IMR-90 (cell line): ENCODE measurements around the gene PRSS56.

Experiments used
- BHLHE40 ChIP-seq: fragments of 150-350 bp; IDR thresholded peaks from 2 replicates; pipeline ENCODE4 v1.6.1; 2016; ENCODE audit warnings: mild to moderate bottlenecking, low read depth, low read length
- CEBPB ChIP-seq: IDR thresholded peaks from 2 replicates; pipeline ENCODE4 v1.6.1; 2012; ENCODE audit warnings: low read depth, low read length, improper control_type of control experiment
- CHD1 ChIP-seq: IDR thresholded peaks from 2 replicates; pipeline ENCODE4 v1.6.1; 2012; ENCODE audit warnings: low read depth, low read length, improper control_type of control experiment
- CTCF ChIP-seq: conservative IDR thresholded peaks from 2 replicates; pipeline ENCODE4 v1.5.1; 2012; ENCODE audit warnings: mild to moderate bottlenecking, low read depth, low read length, improper control_type of control experiment
- ELK1 ChIP-seq: fragments of 150-350 bp; IDR thresholded peaks from 2 replicates; pipeline ENCODE4 v1.6.1; 2016; ENCODE audit warnings: low read depth, mild to moderate bottlenecking, low read length, moderate library complexity, borderline replicate concordance
- MAFK ChIP-seq: IDR thresholded peaks from 2 replicates; pipeline ENCODE4 v1.6.1; 2012; ENCODE audit warnings: low read depth, low read length, improper control_type of control experiment
- MAZ ChIP-seq: IDR thresholded peaks from 2 replicates; pipeline ENCODE4 v1.6.1; 2012; ENCODE audit warnings: low read depth, mild to moderate bottlenecking, low read length, improper control_type of control experiment, moderate library complexity, borderline replicate concordance
- POLR2A ChIP-seq: IDR thresholded peaks from 2 replicates; pipeline ENCODE4 v1.6.1; 2012; ENCODE audit warnings: mild to moderate bottlenecking, low read depth, low read length
- RAD21 ChIP-seq: IDR thresholded peaks from 2 replicates; pipeline ENCODE4 v1.6.1; 2012; ENCODE audit warnings: low read length, improper control_type of control experiment
- RCOR1 ChIP-seq: IDR thresholded peaks from 2 replicates; pipeline ENCODE4 v1.6.1; 2012; ENCODE audit warnings: mild to moderate bottlenecking, low read length, improper control_type of control experiment; ENCODE audit not compliant: insufficient replicate concordance
- RFX5 ChIP-seq: IDR thresholded peaks from 2 replicates; pipeline ENCODE4 v1.8.0; 2012; ENCODE audit warnings: low read depth, mild to moderate bottlenecking, low read length, moderate library complexity
- SMC3 ChIP-seq: fragments of 150-350 bp; IDR thresholded peaks from 2 replicates; pipeline ENCODE4 v1.6.1; 2016; ENCODE audit warnings: low read depth, mild to moderate bottlenecking, antibody characterized with exemption, low read length, moderate library complexity

DNA sequence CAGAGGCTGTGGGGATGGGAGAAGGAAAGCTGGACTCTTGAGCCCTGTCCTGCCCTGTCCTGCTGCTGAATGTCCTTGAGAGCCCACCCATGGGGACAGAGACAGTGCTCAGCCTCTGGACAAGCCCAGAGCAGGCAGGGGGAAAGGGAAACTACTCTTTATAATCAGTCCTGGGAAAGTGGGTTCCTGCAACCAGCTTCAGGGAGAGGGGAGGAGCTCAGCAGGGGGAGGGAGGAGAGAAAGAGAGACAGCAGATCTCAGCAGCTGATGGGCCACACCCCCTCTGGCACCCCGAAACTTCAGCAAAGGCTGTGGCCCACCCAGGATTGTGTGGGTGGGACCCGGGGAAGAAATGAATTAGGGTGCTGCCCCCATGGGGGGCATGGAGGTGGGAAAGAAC, 44.1 kb upstream of the PRSS56 start:
- TF ChIP-seq CEBPB (no peak), POLR2A (no peak), CTCF (no peak), RCOR1 (no peak), BHLHE40 (no peak), RAD21 (no peak), MAFK (no peak), CHD1 (no peak), ELK1 (no peak), SMC3 (no peak), RFX5 (no peak), MAZ (no peak)
